ENCODE measurements around the gene HECTD2. TPM values are rescaled to one million over a fixed set of nuclear protein-coding genes. Genes with fewer than 3 reads are reported as not detected.
"Not testable (repeated sequence)": the region's sequence is repeated elsewhere in the genome, so short reads cannot be mapped to it uniquely, and the experiment has no call there.

Gene HECTD2, protein sequence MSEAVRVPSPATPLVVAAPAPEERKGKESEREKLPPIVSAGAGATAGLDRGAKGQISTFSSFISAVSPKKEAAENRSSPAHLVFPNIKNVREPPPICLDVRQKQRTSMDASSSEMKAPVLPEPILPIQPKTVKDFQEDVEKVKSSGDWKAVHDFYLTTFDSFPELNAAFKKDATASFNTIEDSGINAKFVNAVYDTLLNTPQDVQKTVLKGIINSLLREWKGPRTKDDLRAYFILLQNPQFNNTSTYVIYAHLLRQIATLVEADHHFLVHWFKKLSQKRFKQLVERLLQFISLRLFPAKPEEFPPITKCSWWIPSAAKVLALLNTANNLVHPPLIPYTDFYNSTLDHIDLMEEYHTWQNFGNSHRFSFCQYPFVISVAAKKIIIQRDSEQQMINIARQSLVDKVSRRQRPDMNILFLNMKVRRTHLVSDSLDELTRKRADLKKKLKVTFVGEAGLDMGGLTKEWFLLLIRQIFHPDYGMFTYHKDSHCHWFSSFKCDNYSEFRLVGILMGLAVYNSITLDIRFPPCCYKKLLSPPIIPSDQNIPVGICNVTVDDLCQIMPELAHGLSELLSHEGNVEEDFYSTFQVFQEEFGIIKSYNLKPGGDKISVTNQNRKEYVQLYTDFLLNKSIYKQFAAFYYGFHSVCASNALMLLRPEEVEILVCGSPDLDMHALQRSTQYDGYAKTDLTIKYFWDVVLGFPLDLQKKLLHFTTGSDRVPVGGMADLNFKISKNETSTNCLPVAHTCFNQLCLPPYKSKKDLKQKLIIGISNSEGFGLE
- 58.3 TPM for total RNA-seq

DNA sequence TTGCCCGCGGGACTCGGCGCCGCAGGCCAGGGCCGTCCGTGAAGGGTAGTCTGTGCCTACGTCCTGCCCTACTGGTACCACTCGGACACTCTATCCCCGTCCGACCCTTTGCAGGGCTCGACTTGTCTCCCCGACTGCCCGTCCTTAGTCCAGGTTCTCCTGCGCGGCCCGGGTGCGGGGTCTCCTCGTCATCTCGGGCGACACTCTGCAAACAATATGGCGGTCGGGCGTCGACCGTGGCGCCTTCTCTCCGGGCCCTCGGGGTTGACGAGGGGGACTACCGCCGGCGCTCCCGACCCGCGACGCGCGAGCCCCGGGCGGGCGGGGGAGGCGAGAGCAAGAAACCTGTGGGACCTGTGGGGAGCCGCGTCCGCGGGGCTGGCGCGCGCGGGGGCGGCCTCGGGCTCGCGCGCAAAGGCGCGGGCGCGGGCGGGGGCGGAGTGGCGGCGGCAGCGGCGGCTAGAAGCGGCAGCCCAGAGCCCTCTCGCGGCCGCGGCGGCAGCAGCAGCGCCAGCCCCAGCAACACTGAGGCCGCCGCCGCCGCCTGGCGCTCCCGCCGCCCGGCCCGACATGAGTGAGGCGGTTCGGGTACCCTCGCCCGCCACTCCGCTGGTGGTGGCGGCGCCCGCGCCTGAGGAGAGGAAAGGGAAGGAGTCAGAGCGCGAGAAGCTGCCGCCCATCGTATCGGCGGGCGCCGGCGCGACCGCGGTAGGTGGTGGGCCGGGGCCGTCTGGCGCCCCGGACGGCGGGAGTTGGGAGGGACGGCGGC lies at the start of gene HECTD2:
Gene HECTD2 (plus strand): TSS at position 476 of the 769 bp plus-strand sequence. CDS start 95 bp downstream, at position 571.
- no peak for FAIRE-seq
- peak; percentile 82 to 88 for DNase-seq (ENCODE audit: low spot score in 2 of 2)

DNA sequence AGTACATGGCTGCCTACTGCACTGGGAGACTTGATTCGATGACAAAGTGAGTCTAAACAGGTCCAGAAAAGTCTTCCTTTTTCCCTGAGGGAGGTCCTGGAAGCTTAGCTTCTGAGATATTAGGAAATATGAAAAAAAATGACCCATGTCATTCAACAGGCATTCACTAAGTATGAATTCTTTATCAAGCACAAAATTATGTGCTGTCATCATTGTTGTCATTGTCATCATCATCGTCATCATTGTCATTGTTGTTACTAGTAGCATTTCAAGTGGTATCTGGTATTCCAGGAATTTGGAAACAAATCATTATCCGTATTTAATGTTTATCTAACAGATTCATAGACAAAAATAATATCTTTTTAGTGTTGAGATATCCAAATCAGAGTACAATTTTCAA lies 49.7 kb upstream of the HECTD2 start:
- DNase-seq (ENCODE audit: low spot score in 2 of 2) (no peak), FAIRE-seq (no peak)

DNA sequence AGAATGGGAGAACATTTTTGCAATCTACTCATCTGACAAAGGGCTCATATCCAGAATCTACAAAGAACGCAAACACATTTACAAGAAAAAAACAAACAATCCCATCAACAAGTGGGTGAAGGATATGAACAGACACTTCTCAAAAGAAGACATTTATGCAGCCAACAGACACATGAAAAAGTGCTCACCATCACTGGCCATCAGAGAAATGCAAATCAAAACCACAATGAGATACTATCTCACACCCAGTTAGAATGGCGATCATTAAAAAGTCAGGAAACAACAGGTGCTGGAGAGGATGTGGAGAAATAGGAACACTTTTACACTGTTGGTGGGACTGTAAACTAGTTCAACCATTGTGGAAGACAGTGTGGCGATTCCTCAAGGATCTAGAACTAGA lies 44.6 kb upstream of the HECTD2 start:
- not testable (repeated sequence) for FAIRE-seq; DNase-seq (ENCODE audit: low spot score in 2 of 2)

DNA sequence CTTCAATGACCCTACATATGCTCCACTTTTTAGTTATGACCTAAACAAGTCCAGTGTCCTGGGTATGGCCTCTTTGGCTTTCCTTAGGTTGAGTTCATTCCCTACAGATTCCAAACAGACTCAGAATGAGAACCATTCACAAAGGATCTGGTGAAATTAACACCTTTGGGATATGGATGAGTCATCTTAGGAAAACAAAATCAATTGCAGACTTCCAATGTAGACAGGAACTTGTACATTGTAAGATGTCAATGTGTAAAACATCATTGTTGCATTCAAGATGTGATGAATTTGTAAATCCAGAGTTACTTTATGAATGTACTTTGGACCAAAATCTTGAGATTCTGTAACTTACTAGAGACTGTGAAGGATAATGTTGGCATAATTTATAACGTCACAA lies 43.4 kb upstream of the HECTD2 start:
- FAIRE-seq, result no peak

DNA sequence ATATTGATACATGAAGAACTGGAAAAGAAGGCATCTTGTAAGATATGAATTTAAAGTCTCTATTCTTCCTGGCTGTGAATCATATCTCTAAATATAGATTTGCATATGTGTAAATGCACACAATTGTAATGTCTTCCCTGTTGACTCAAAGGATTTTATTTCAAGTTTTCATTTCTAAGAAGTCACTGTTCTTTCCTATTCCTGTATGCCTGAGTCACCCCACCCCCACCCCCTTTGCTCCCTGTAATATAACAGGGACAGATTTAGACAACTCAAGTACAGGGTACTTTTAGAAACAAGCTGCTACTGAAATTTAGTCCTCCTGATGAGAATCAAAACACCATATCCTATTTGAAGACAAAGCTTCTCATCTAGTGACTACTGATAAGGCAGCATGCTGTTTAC lies 43.0 kb upstream of the HECTD2 start:
- DNase-seq (ENCODE audit: low spot score in 2 of 2), result no peak
- no peak for FAIRE-seq

More for the DNA sequence above, 43.4 kb upstream of the HECTD2 start:
- DNase-seq (ENCODE audit: low spot score in 2 of 2), result no peak

DNA sequence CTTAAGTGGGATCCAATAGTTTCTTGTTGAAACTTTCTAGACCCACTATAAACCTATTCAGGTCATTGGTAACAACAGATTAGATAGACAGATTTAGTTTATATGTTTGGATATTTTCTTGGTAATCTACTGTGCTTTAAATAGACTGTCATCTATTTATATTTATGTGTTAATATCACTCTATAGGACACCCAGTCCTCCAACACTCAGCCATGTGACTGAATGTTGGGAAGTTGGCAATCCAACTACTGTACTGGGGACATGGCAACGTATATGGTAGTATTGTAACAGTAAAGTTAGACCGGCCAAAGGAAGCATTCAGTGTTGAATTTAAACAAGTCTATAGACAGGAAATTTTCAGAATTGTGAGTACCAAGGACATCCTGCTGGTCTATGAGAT lies 42.6 kb upstream of the HECTD2 start:
- DNase-seq (ENCODE audit: low spot score in 2 of 2) (no peak), FAIRE-seq (no peak)

DNA sequence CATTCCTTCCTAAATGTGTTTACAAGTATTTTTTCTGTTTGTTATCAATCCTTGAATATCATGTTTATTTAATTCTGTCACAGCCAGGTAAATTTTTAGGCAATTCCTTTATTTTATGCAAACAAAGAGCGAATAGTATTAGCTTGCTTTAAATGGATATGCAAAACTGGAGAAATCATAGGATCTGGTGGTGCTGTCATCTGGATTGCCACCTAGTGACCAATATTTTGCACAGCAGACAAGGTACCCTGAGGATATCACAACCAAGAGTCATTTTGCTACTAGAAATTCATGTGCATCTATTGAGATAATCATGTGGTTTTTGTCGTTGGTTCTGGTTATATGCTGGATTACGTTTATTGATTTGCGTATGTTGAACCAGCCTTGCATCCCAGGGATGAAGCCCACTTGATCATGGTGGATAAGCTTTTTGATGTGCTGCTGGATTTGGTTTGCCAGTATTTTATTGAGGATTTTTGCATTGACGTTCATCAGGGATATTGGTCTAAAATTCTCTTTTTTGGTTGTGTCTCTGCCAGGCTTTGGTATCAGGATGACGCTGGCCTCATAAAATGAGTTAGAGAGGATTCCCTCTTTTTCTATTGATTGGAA lies 40.1 kb upstream of the HECTD2 start:
- not testable (repeated sequence) for DNase-seq (ENCODE audit: low spot score in 2 of 2); FAIRE-seq

DNA sequence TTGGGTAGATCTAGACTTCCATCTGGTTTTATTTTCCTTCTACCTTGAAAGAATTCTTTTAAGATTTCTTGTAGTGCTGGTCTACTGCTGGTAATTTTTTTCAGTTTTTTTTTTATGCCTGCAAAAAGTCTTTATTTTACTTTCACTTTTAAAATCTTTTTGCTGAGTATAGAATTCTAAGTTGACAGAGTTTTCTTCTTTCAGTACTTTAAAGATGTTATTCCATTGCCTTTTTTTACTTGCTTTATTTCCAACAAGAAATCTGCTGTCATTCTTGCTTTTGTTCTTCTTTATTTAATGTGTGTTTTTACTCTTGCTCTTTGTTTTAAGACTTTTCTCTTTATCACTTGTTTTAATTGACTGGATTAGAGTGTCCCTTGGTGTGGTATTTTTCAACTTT lies 36.1 kb upstream of the HECTD2 start:
- DNase-seq (ENCODE audit: low spot score in 2 of 2), result no peak
- no peak for FAIRE-seq

DNA sequence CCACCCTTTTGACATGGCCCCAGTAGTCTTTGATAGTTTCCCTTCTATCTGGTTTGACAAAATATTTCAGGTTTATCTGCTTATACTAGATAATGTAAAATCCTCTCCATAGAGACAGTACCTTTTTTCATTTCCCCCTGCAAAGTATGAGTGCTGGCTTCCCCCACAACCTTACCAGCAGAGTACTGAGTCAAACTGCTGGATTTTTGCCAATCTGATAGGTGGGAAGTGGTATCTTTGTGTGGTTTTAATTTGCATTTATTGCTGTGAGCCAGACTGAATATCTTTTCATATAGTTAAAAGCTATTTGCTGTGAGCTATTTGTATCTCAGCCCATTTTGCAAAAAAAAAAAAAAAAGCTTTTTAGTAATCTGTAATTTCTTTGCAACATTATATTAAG lies 32.1 kb upstream of the HECTD2 start:
- no peak for DNase-seq (ENCODE audit: low spot score in 2 of 2)

DNA sequence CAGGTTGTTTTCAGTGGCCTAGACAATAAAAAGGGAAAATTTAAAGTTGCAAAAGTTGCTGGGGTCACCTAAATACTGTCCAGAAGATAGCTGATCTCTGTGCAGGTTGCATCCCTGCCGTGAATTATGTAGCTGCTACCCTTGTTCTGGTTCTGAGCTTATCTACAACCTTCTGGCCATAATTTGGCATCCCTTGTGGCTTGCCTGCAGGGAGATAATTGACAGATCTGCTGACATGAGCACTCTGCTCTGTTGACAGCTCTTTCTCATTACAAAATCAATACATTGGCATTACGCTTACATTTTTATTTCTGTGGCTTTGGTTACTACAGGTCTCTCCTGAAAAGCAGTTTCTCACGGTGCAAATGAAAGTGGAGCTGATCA lies 29.3 kb upstream of the HECTD2 start:
- FAIRE-seq (no peak), DNase-seq (ENCODE audit: low spot score in 2 of 2) (no peak)

More for the DNA sequence above, 32.1 kb upstream of the HECTD2 start:
- FAIRE-seq, result no peak

DNA sequence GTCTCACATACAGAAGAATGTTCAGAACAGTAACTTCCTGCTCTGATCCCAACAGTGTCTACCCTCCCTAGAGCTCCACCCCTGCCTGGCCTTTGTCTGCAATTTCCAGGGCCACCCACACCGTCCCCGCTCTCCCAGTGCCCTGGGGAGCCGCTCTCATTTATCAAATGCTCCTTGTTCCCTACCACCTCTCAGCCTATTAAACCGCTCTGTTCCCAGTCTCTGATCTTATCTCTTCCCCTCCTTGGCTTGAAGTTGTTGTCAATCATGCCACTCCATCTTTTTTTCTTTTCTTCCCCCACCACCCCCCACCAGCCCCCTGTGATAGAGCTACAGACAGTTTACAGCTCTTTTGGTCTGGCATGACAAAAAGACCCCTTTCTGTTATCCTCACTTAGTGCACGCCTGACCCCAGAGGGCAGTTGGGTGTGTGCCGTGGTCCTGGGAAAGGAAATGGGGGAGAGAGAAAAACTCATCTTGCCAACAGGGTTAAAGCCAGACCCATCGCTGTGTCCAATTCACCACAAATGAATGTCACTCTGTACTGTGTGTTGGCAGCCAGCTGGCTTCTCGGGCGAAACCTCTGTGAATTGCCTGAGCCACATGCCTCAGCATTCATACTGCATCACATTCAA lies 28.8 kb upstream of the HECTD2 start:
- FAIRE-seq (no peak), DNase-seq (ENCODE audit: low spot score in 2 of 2) (no peak)

DNA sequence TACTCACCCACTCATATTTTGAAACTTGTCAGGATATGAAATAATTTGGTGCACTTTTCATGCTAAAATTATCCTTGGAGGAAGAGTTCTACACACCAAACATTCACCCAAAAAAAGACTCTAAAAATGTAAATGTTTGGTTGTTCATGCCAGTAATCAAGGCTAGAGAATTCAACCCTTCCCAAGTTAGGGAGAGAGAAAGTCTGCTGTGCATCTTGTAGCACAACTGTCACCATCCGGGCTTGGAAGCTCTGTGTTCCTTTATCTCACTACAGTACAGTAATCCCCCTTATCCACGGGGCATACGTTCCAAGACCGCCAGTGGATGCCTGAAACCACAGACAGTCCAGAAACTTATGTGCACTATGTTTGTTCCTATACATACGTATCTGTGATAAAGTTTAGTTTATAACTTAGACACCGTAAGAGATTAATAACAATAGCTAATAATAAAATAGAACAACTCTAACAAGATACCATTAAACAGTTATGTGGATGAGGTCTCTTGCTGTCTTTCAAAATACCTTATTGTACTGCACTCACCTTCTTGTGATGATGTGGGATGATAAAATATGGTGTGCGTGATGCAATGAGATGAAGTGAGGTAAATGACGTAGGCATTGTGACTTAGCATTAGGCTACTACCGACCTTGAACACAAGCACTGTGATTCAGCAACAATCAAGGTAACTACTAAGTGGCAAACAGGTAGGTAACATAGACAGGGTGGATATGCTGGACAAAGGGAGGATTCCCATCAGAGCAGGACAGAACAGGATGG lies 24.6 kb upstream of the HECTD2 start:
- FAIRE-seq (no peak), DNase-seq (ENCODE audit: low spot score in 2 of 2) (no peak)

DNA sequence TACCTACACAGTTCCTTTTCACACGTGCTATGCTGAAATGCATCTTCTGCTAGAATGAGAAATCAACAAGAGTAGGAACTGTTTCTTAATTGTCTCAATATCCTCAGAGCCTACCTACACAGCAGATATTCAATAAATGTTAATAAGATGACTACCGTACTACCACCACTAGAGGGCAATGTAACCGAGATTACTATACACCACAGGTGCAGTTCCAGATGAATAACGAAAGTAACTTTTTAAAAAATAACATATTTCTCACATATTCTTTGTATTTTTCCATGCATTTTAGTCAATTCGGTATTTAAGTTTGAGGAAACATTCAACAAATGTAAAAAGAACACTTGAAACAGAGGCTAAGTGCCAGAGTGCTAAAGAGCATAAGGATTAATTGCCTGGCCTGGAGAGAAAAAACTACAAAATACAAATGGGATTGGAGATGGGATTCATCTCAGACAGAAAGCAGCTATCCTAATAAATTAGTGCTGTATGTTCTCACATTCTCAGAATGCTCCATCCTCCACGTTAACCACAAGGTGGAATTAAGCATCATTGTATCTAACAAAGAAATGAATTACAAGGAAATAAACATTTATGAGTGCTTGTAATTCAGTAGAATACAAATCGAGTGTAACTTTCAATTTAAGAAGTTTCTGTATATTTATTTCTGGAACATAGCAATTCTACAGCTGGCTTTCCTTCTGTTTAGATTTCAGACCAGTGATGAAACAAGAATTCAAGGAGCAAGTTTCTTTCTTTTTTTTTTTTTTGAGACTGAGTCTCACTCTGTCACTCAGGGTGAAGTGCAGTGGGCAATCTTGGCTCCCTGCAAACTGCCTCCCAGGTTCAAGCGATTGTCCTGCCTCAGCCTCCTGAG lies 20.3 kb upstream of the HECTD2 start:
- peak; percentile 86 for FAIRE-seq
- peak in 1 of 2 donors; percentile 14 for DNase-seq (ENCODE audit: low spot score in 2 of 2)

DNA sequence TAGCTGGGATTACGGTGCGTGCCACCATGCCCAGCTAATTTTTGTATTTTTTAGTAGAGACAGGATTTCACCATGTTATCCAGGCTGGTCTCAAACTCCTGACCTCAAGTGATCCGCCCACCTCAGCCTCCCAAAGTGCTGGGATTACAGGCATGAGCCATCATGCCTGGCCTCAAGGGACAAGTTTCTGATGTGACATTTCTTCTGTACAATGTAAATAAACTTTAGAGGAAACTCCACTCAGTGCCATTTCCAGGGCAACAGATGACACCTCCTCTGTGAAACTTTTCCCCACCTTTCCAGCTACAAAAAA lies 19.7 kb upstream of the HECTD2 start:
- not testable (repeated sequence) for DNase-seq (ENCODE audit: low spot score in 2 of 2); FAIRE-seq

DNA sequence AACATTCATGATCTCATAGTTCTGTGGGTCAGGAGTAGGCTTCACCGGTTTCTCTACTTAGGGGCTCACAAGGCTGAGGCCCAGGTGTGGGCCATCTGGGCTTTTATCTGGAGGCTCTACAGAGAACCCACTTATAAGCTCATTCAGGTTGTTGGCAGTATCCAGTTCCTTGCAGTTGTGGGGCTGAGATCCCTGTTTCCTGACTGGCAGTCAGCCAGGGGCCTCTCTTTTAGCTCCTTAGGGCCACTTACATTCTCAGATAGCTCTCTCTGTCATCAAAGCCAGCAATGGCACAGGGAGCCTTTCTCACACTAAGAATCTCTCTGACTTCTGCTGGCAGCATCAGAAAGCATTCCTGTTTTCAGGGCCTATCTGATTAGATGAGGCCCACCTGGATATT lies 18.2 kb upstream of the HECTD2 start:
- FAIRE-seq, result no peak
- no peak for DNase-seq (ENCODE audit: low spot score in 2 of 2)

DNA sequence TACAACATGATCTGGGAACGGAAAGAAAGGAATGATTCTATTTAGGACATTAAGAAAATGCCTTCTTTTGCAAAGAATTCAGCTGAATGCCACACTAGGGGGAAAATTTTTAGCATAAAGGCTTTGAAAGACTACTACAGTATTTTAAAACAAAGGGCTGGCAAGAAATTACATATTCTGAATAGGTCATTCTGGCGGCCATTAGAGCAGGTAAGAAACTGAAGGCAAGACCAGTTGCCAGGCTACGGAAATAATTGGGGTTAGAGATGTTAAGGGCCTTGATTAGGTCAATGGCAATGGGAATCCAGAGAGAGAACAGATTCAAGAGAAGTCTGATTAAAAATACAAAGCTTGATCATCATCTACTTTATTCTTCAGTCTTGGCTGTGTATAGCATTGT lies 3.8 kb upstream of the HECTD2 start:
- DNase-seq (ENCODE audit: low spot score in 2 of 2) (no peak), FAIRE-seq (no peak)

DNA sequence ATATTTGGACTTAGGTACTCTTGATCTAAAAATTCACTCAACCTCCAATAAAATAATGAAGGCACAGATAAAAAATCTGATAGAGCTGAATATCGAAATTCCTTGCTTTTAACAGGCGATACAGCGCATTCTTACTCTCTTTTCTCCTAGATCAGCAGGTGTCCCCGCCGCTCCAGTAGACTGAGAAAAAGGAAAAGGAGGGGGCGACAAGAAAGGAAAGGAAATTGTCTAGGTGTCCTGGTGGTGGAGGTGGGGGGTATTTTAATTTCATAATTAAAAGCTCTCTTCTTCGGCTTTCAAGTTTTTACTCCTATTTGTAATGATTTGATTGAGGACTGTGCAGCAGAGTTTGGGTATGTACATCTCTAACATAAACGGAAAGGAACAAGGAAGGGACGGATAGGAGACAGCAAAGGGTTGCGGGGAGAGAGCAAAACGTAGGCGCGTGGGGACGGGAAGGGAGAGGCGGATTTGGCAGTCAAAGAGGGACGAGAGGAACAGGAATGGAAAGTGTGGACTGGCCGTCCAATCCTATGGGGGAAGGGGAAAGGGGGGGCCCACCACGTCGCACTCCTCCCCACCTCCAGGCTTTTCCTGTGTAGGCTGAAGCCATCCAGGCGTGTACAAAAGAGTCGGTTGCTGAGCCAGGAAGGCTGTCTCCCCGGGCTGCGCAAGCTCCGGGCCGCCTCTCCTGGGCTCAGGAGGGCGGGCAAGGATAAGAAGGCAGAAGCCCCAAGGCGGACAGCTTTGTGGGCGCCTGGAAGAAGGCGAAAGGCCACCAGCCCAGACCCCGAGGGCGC lies 875 bp upstream of the HECTD2 start:
- DNase-seq (ENCODE audit: low spot score in 2 of 2) (peak; percentile 54 to 63), FAIRE-seq (no peak)
